HepG2 (cell line): Measurements from ENCODE around the gene SMIM36.

Experiments used
- ETV6 ChIP-seq: sonication (generic); formaldehyde crosslinking; conservative IDR thresholded peaks from 2 replicates; pipeline ENCODE4 v1.4.0; 2020; ENCODE audit warnings: missing genetic modification reagents
- HINFP ChIP-seq: sonication (generic); formaldehyde crosslinking; IDR thresholded peaks from 2 replicates; pipeline ENCODE4 v1.4.0; 2020; ENCODE audit warnings: low read depth, mild to moderate bottlenecking, missing genetic modification reagents
- POLR2AphosphoS5 ChIP-seq: IDR thresholded peaks from 2 replicates; pipeline ENCODE4 v1.6.1; 2012; ENCODE audit warnings: low read depth, low read length
- SIN3A ChIP-seq: IDR thresholded peaks from 2 replicates; pipeline ENCODE4 v1.6.1; 2011; ENCODE audit warnings: low read depth, mild to moderate bottlenecking, control low read depth, low read length, borderline replicate concordance
- SOX5 ChIP-seq: IDR thresholded peaks from 2 replicates; pipeline ENCODE4 v1.6.1; 2016; ENCODE audit warnings: borderline replicate concordance
- TCF7L2 ChIP-seq: IDR thresholded peaks from 2 replicates; pipeline ENCODE4 v1.6.1; 2011; ENCODE audit warnings: mild to moderate bottlenecking, low read depth, low read length, moderate library complexity
- ZNF513 ChIP-seq: sonication (generic); formaldehyde crosslinking; conservative IDR thresholded peaks from 2 replicates; pipeline ENCODE4 v1.5.0; 2020; ENCODE audit warnings: missing genetic modification reagents
- ZNF550 ChIP-seq: sonication (generic); formaldehyde crosslinking; IDR thresholded peaks from 2 replicates; pipeline ENCODE4 v1.4.0; 2020; ENCODE audit warnings: mild to moderate bottlenecking, missing genetic modification reagents, borderline replicate concordance
- TF ChIP-seq, protein P1 (sequence below): sonication (generic); formaldehyde crosslinking; IDR thresholded peaks from 2 replicates; pipeline ENCODE4 v1.5.1; 2020; ENCODE audit warnings: mild to moderate bottlenecking, missing genetic modification reagents, moderate library complexity

DNA sequence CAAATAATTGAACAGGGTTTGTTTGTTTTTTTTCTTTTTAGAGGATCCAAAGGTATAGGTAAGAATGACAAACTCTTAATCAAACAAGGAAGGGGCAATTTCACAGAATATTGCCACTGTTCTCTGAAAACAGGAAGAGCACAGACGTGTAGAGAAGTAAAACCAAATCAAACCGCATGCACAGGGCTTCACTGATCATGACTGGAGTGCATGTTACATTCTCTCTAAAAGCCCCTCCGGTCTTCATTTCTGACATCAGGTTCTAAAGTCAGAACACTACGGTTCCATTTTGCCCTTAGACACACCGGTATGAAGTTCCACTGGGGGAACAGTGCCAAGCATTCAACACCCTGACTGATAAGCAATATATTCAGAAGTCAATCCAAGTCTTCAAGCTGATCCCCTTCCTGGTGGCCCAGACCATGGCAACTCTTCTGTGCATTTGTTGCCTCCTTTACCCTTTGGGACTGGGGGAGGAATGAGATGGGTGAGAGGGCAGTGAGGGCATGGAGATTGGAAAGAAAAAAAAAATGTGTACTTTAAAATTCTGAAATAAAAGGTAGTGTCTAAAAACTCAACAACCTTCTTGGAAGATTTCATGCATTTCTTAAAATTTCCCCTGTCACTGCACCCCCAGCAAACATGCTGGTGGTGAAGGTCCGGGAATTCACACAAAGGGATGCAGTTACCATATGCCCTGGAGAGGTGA is 91.0 kb downstream of the SMIM36 start:
- TF ChIP-seq ZNF513 (CRISPR knock-in tag): no peak
- no peak; the same call in 1 of the 2 replicates for TF ChIP-seq POLR2AphosphoS5
- TF ChIP-seq, protein P1, sequence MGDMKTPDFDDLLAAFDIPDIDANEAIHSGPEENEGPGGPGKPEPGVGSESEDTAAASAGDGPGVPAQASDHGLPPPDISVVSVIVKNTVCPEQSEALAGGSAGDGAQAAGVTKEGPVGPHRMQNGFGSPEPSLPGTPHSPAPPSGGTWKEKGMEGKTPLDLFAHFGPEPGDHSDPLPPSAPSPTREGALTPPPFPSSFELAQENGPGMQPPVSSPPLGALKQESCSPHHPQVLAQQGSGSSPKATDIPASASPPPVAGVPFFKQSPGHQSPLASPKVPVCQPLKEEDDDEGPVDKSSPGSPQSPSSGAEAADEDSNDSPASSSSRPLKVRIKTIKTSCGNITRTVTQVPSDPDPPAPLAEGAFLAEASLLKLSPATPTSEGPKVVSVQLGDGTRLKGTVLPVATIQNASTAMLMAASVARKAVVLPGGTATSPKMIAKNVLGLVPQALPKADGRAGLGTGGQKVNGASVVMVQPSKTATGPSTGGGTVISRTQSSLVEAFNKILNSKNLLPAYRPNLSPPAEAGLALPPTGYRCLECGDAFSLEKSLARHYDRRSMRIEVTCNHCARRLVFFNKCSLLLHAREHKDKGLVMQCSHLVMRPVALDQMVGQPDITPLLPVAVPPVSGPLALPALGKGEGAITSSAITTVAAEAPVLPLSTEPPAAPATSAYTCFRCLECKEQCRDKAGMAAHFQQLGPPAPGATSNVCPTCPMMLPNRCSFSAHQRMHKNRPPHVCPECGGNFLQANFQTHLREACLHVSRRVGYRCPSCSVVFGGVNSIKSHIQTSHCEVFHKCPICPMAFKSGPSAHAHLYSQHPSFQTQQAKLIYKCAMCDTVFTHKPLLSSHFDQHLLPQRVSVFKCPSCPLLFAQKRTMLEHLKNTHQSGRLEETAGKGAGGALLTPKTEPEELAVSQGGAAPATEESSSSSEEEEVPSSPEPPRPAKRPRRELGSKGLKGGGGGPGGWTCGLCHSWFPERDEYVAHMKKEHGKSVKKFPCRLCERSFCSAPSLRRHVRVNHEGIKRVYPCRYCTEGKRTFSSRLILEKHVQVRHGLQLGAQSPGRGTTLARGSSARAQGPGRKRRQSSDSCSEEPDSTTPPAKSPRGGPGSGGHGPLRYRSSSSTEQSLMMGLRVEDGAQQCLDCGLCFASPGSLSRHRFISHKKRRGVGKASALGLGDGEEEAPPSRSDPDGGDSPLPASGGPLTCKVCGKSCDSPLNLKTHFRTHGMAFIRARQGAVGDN (CRISPR knock-in tag): no peak
- TF ChIP-seq SOX5 (CRISPR knock-in tag): 0 out of 2 replicates have a peak, but pooled peaks have one; percentile 16
- TF ChIP-seq SIN3A: no peak
- TF ChIP-seq HINFP (CRISPR knock-in tag): no peak
- no peak for TF ChIP-seq ZNF550 (CRISPR knock-in tag)
- no peak for TF ChIP-seq ETV6 (CRISPR knock-in tag)
- TF ChIP-seq TCF7L2: no peak
